ENCODE data around the gene GNB3. TPM values are rescaled to one million over a fixed set of nuclear protein-coding genes. Genes with fewer than 3 reads are reported as not detected.

GNB3 gene
- total and polyA plus RNA-seq, 2 donors (not counting 3 experiments of a cell fraction or from before 2014, with no cell fraction given), result 9.4 to 12.0 TPM

DNA sequence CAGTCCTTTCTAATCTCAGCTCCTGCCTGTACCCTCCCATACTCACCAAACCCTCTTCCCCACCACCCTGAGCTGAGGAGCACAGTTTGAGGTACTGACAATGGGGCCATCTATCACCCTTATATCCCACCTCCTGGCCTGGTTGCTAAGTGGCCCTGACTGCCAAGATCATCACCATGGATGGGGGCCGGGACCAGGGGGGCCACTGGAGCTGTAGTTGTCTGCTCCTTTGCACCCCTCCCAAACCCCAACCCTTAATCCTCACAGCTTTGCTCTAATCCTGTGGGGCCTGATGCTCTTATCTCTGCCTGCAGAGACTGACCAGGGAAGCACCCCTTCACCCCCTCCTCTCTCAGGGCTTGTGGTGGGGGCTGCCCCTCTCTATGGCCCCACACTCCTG is 395 bp upstream of the GNB3 start:
- H3K27ac ChIP-seq (ENCODE audit: insufficient read depth, low read depth, low read length), result no peak overlapping the region
- BruUV-seq (replicated peaks), result no TSS peak
- no peak for DNase-seq (ENCODE audit: low read depth, low spot score)
- no peak overlapping the region for H3K9ac ChIP-seq (replicated peaks; ENCODE audit: extremely low read depth, insufficient read depth, low read length)
- ChIA-PET POLR2A (interaction anchor here (1.3 kb wide), 1 partner anchor 88 kb away, joined by 3 read pairs; no protein-coding TSS in a partner anchor), CTCF (interaction anchor here (0.9 to 1.1 kb wide), 4 partner anchors 11 to 87 kb away, joined by 3 read pairs; partner anchors contain the start of genes CDCA3 and MLF2)
- no peak for TF ChIP-seq GATA2 (IDR thresholded peaks at IDR 0.05; ENCODE audit: insufficient read depth, insufficient read length, low read depth, low read length)
- TF ChIP-seq JUN (IDR thresholded peaks at IDR 0.05; ENCODE audit: borderline replicate concordance, insufficient read depth, insufficient read length, low read depth), result no peak
- no peak for TF ChIP-seq POLR2A (IDR thresholded peaks at IDR 0.05; ENCODE audit: low read depth, low read length)
- TF ChIP-seq, protein P1, sequence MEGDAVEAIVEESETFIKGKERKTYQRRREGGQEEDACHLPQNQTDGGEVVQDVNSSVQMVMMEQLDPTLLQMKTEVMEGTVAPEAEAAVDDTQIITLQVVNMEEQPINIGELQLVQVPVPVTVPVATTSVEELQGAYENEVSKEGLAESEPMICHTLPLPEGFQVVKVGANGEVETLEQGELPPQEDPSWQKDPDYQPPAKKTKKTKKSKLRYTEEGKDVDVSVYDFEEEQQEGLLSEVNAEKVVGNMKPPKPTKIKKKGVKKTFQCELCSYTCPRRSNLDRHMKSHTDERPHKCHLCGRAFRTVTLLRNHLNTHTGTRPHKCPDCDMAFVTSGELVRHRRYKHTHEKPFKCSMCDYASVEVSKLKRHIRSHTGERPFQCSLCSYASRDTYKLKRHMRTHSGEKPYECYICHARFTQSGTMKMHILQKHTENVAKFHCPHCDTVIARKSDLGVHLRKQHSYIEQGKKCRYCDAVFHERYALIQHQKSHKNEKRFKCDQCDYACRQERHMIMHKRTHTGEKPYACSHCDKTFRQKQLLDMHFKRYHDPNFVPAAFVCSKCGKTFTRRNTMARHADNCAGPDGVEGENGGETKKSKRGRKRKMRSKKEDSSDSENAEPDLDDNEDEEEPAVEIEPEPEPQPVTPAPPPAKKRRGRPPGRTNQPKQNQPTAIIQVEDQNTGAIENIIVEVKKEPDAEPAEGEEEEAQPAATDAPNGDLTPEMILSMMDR (IDR thresholded peaks at IDR 0.05; ENCODE audit: extremely low read depth in 1 of 2, insufficient read depth in 1 of 2, low read depth in 1 of 2, low read length in 2 of 2), result no peak
- no peak for TF ChIP-seq POLR2AphosphoS5 (IDR thresholded peaks at IDR 0.05; ENCODE audit: insufficient read depth, low read depth, low read length)
- TF ChIP-seq, protein P2, sequence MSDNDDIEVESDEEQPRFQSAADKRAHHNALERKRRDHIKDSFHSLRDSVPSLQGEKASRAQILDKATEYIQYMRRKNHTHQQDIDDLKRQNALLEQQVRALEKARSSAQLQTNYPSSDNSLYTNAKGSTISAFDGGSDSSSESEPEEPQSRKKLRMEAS (IDR thresholded peaks at IDR 0.05; ENCODE audit: insufficient read depth, insufficient read length), result no peak
- no peak for TF ChIP-seq FOS (IDR thresholded peaks at IDR 0.05; ENCODE audit: borderline replicate concordance, insufficient read depth, low read length)
- intact Hi-C loops (cut with micrococcal nuclease) (no loop called here), dilution Hi-C loops (cut with MboI; ENCODE audit: extremely low pct_ligation_motif_present, low sequenced_read_pairs) (no loop called here)
- H2AFZ ChIP-seq (ENCODE audit: low read depth, low read length), result no peak overlapping the region
- H3K36me3 ChIP-seq (ENCODE audit: control insufficient read depth in 2 of 2, extremely low read depth in 1 of 2, insufficient read depth in 2 of 2, low read length in 2 of 2), result peaks cover 5 to 64% of the 10 kb centered on the region in 2 experiments
- H3K4me3 ChIP-seq (replicated peaks in 1 of 3; ENCODE audit: insufficient read depth in 1 of 3, low read depth in 1 of 3, low read length in 3 of 3), result no peak overlapping the region
- no peak overlapping the region for H3K4me2 ChIP-seq (ENCODE audit: insufficient read depth, low read length)
- no peaks in the 10 kb centered on the region for H4K20me1 ChIP-seq (replicated peaks; ENCODE audit: control insufficient read depth, extremely low read depth, insufficient read depth, low read length)
- no peaks in the 10 kb centered on the region for H3K27me3 ChIP-seq (ENCODE audit: control insufficient read depth in 2 of 2, insufficient read depth in 2 of 2, low read length in 2 of 2)
- H3K9me1 ChIP-seq (replicated peaks; ENCODE audit: control insufficient read depth, extremely low read depth, insufficient read depth, low read length), result no peaks in the 10 kb centered on the region
- no peak for FAIRE-seq
- H3K79me2 ChIP-seq (ENCODE audit: control insufficient read depth, insufficient read depth, low read length), result no peaks in the 10 kb centered on the region
- no peaks in the 10 kb centered on the region for H3K9me3 ChIP-seq (replicated peaks; ENCODE audit: control insufficient read depth, insufficient read depth, low read length)
- no peaks in the 10 kb centered on the region for H3K4me1 ChIP-seq (ENCODE audit: control insufficient read depth, extremely low read depth, insufficient read depth, low read length)

Data from endothelial cell of umbilical vein (primary cell).